Measurements from ENCODE around the gene CDHR2.

DNA sequence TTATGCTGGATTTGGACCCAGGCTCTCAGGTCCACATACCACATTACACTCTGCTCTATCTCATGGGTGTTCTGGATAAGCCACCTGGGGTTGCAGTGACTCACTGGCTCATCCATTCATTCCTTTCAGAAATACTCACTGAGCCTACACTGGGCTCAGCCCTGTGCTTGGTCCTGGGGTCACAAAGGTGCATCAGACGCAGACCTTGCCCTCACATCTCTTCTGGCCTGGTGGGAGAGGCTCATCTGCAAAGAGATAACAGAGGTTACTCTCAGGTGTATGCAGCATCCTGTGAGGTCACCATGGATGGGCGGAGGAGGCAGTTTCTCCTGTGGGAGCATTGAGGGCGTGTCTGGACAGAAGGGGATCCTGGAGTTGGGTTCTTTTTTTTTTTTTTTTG lies 12.1 kb downstream of the CDHR2 start:
- TF ChIP-seq, protein P1, sequence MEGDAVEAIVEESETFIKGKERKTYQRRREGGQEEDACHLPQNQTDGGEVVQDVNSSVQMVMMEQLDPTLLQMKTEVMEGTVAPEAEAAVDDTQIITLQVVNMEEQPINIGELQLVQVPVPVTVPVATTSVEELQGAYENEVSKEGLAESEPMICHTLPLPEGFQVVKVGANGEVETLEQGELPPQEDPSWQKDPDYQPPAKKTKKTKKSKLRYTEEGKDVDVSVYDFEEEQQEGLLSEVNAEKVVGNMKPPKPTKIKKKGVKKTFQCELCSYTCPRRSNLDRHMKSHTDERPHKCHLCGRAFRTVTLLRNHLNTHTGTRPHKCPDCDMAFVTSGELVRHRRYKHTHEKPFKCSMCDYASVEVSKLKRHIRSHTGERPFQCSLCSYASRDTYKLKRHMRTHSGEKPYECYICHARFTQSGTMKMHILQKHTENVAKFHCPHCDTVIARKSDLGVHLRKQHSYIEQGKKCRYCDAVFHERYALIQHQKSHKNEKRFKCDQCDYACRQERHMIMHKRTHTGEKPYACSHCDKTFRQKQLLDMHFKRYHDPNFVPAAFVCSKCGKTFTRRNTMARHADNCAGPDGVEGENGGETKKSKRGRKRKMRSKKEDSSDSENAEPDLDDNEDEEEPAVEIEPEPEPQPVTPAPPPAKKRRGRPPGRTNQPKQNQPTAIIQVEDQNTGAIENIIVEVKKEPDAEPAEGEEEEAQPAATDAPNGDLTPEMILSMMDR (IDR thresholded peaks at IDR 0.05): no peak
- TF ChIP-seq ZFX (IDR thresholded peaks at IDR 0.05; ENCODE audit: borderline replicate concordance): no peak
